Upper lobe of left lung (tissue), 4 donors: ENCODE data around the gene SFRP4.

Source experiments
- POLR2A ChIP-seq, 4 donors: fragments of 450-650 bp; IDR thresholded peaks; one replicate each; pipeline ENCODE4 v1.5.1; 2016 to 2017; ENCODE audit warnings: antibody characterized with exemption in 4 of 4, mild to moderate bottlenecking in 2 of 4
- POLR2AphosphoS5 ChIP-seq, 2 donors: sonication (generic); formaldehyde crosslinking; IDR thresholded peaks; one replicate each; pipeline ENCODE4 v1.5.1; 2017; ENCODE audit warnings: antibody characterized with exemption in 2 of 2
- TF ChIP-seq, protein P1 (sequence below), 6 experiments: fragments of 450-650 bp in 4 of 6; fragments of 200-600 bp in 2 of 6; sonication (generic) in 2 of 6; IDR thresholded peaks; one replicate each; pipeline ENCODE4 v1.5.1; 2016 to 2019; ENCODE audit warnings: antibody characterized with exemption in 6 of 6

DNA sequence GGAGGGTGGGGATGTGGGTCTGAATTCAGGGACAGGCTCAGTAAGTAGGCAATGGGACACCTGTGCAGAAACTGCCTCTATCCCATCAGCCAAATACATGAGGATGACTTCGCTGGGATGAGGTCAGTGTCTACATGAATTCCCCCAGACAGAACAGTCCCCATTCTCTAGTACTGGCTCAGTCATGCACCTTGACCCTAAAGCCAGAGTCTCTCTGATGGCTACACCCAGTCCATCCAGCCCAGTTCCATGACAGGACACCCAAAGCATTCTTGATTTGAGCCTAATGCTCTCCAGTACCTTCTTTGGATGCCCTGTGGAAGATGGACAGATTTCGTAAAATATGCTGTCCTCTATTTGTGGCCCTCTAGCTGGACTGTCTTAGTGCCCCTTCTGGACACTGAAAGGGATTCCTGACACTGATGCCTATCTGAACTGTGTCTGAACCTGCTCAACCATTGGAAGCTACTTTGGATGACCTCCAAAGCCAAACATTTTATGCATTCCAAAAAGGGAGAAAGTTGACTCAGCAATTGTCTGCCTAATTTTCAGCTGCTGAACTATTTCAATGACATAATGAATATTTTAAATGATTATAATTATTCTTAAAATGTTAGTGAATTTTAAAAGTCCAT is 14.6 kb downstream of the SFRP4 start:
- TF ChIP-seq, protein P1, sequence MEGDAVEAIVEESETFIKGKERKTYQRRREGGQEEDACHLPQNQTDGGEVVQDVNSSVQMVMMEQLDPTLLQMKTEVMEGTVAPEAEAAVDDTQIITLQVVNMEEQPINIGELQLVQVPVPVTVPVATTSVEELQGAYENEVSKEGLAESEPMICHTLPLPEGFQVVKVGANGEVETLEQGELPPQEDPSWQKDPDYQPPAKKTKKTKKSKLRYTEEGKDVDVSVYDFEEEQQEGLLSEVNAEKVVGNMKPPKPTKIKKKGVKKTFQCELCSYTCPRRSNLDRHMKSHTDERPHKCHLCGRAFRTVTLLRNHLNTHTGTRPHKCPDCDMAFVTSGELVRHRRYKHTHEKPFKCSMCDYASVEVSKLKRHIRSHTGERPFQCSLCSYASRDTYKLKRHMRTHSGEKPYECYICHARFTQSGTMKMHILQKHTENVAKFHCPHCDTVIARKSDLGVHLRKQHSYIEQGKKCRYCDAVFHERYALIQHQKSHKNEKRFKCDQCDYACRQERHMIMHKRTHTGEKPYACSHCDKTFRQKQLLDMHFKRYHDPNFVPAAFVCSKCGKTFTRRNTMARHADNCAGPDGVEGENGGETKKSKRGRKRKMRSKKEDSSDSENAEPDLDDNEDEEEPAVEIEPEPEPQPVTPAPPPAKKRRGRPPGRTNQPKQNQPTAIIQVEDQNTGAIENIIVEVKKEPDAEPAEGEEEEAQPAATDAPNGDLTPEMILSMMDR (IDR thresholded peaks at IDR 0.05): no peak
- TF ChIP-seq POLR2AphosphoS5 (IDR thresholded peaks at IDR 0.05): no peak
- TF ChIP-seq POLR2A (IDR thresholded peaks at IDR 0.05): no peak
